Nephron (organoid): ENCODE results near the gene MRGPRE.

Experiments used
- H3K27ac Mint-ChIP-seq, 3 experiments: 2 replicates each; pipeline ENCODE4 v1.8.0; 2020; ENCODE audit warnings: mixed read lengths in 3 of 3, mild to moderate bottlenecking in 2 of 3, moderate library complexity in 1 of 3
- H3K27me3 Mint-ChIP-seq: 2 replicates; pipeline ENCODE4 v1.8.0; 2021; ENCODE audit warnings: low read depth, mild to moderate bottlenecking, moderate library complexity, mixed read lengths
- H3K36me3 Mint-ChIP-seq: 2 replicates; pipeline ENCODE4 v1.8.0; 2020; ENCODE audit warnings: low read depth, mixed read lengths
- H3K4me1 Mint-ChIP-seq: 2 replicates; pipeline ENCODE4 v1.8.0; 2020; ENCODE audit warnings: mixed read lengths
- H3K4me3 Mint-ChIP-seq, 3 experiments: 2 replicates each; pipeline ENCODE4 v1.8.0; 2020; ENCODE audit warnings: mild to moderate bottlenecking in 3 of 3, mixed read lengths in 3 of 3, moderate library complexity in 2 of 3
- H3K9me3 Mint-ChIP-seq: 2 replicates; pipeline ENCODE4 v1.8.0; 2020; ENCODE audit warnings: mixed read lengths
- CTCF ChIP-seq, 3 experiments: fragments of 200-600 bp; sonication (generic); IDR thresholded peaks; one replicate each; pipeline ENCODE4 v1.5.0; 2021; ENCODE audit warnings: antibody characterized with exemption in 3 of 3; ENCODE audit not compliant: unreplicated experiment in 3 of 3

MRGPRE gene

DNA sequence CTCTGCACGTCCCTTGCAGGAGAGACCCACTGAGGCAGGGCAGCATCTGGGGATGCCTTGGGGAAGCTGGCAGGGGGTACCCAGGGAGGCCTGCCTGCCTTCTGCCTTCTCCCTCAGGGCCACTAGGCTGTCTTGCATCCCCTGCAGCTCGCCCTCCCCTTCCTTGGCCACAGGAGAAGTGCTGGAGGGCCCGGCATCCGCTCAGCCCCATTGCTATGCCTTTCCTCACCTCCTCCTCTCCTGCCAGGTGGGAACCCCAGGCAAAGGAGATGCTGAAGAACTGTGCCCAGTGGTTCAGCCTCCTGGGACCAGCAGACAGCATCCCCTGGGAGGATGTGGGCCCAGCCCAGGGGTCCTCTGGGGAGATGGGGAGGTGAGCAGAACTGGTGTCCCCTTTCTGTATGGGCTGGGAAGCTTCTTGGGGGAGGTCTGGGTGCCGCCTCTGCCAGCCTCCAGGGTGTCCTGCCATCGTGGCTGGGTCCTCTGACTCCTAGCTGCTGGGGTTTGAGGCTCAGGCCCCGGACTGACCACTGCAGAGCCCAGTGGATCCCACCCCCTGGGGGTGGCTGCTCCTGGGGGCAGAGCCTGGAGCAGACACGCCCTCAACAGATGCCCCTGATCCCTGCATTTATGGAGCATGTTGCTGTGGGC lies 34.2 kb downstream of the MRGPRE start:
- no peak overlapping the region for H3K4me3 Mint-ChIP-seq
- peaks cover 35% of the 10 kb centered on the region for H3K27me3 Mint-ChIP-seq
- H3K27ac Mint-ChIP-seq: no peak overlapping the region
- TF ChIP-seq CTCF (IDR thresholded peaks at IDR 0.05; ENCODE audit: unreplicated experiment in 3 of 3): no peak
- no peaks in the 10 kb centered on the region for H3K9me3 Mint-ChIP-seq
- H3K4me1 Mint-ChIP-seq: no peaks in the 10 kb centered on the region
- no peaks in the 10 kb centered on the region for H3K36me3 Mint-ChIP-seq

- H3K9me3 Mint-ChIP-seq: no peaks in the 10 kb centered on the region
- H3K4me3 Mint-ChIP-seq: no peak overlapping the region
- no peak overlapping the region for H3K27ac Mint-ChIP-seq
- no peak for TF ChIP-seq CTCF (IDR thresholded peaks at IDR 0.05; ENCODE audit: unreplicated experiment in 3 of 3)
- peaks cover 26% of the 10 kb centered on the region for H3K27me3 Mint-ChIP-seq
- no peaks in the 10 kb centered on the region for H3K36me3 Mint-ChIP-seq
- no peaks in the 10 kb centered on the region for H3K4me1 Mint-ChIP-seq
Observed at GRCh38 chr11:3197044-3197695, 35.0 kb downstream of the MRGPRE start.

- no peak overlapping the region for H3K27ac Mint-ChIP-seq
- no peaks in the 10 kb centered on the region for H3K9me3 Mint-ChIP-seq
- TF ChIP-seq CTCF (IDR thresholded peaks at IDR 0.05; ENCODE audit: unreplicated experiment in 3 of 3): no peak
- no peak overlapping the region for H3K4me3 Mint-ChIP-seq
- no peaks in the 10 kb centered on the region for H3K4me1 Mint-ChIP-seq
- H3K27me3 Mint-ChIP-seq: peaks cover 19% of the 10 kb centered on the region
- no peaks in the 10 kb centered on the region for H3K36me3 Mint-ChIP-seq
Observed at GRCh38 chr11:3196161-3197043, 35.8 kb downstream of the MRGPRE start.

DNA sequence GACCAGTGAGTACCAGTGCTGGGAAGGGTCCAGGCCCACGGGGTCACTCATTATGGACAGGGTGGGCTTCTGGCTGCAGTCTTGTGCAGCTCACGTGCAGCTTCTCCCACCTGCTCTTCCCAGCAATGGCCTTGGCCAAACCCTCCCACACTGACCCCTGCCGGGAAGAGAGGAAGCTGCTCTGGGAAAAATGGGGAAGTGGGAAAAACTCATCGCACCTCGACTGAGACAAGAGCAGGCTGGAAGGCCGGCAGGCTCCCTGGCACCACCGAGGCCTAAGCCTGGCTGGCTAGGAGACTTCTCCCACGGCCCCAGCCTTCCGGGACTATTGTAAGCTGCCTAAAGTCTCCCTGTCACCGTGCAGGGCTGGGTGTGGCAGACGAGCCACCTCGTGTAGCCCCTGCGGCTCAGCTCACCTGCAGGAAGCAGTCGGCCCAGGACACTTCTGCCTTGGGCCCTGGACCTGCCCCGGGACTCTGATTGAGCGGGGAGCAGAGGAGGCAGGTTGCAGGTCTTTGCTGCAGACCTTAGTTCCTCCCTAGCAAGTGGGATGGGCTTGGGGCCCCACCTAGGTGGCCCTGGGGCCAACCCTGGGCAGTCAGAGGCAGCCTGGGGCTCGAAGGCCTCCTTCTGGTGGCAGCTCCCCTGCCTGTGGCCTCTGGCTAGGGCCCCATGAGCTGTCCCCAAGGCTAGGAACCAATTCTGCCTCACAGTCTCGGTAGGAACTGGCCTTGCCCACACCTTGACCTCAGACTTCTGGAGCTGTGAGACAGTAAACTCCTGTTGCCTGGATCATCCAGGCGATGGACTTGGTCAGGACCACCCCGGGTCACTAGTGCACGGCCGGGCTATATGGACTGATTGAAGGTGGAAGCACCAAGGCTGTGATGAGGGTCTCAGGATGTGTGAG lies 36.7 kb downstream of the MRGPRE start:
- Mint-ChIP-seq H3K36me3 (no peaks in the 10 kb centered on the region), H3K4me1 (no peaks in the 10 kb centered on the region), H3K27ac (no peak overlapping the region), H3K9me3 (no peaks in the 10 kb centered on the region), H3K27me3 (peaks cover 16% of the 10 kb centered on the region), H3K4me3 (no peak overlapping the region)
- peak; percentile 33 to 47 (median 37) for TF ChIP-seq CTCF (IDR thresholded peaks at IDR 0.05; ENCODE audit: unreplicated experiment in 3 of 3)

DNA sequence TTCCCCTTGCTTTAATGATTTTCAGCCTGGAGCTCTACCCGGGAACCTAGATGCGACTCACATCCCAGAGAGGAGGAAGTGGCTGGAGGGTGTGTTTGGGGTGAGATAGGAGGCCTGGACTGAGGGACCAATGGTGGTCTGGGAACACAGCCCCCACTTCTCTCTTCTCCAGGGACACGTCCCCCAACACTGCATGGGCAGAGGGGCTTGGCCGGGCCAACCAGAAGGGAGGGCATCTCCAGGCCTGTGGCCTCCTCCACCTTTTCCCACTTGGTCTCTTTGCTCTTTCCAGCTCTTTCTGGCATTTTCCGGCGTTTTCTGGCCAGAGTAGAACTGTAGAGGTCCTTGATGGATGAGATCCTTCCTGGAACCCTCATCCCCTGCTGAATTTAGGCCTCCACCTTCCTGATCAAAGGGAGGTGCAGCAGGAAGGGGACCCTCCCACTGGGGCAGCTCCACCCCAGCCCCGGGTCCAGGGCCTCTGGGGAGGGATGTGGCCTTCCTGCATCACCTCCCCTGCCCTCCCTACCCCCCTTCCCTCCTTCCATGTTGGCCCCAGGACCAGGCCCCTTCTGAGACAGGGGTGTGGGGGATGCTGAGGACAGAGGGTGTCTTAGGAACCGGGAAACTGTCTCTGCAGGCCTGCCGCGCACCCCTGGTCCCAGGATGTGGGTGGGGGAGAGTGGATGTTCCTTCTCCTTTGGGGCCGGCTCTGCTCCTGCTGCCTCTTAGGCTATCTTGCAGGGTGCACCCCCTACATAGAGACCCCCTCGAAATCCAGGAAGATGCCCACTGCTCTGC lies 38.0 kb downstream of the MRGPRE start:
- no peak overlapping the region for H3K4me3 Mint-ChIP-seq
- TF ChIP-seq CTCF (IDR thresholded peaks at IDR 0.05; ENCODE audit: unreplicated experiment in 3 of 3): no peak

More for the DNA sequence above, 38.0 kb downstream of the MRGPRE start:
- H3K27ac Mint-ChIP-seq: no peak overlapping the region
- peaks cover 9% of the 10 kb centered on the region for H3K27me3 Mint-ChIP-seq
- no peaks in the 10 kb centered on the region for H3K4me1 Mint-ChIP-seq
- peaks cover 3% of the 10 kb centered on the region for H3K9me3 Mint-ChIP-seq
- no peaks in the 10 kb centered on the region for H3K36me3 Mint-ChIP-seq
